HL-60 (cell line): ENCODE measurements around the gene TALDO1.

Source experiments
- CTCF ChIP-seq: IDR thresholded peaks from one replicate; pipeline ENCODE4 v1.5.1; 2011; ENCODE audit warnings: low read length, control low read depth, inconsistent platforms; ENCODE audit not compliant: insufficient read depth
- POLR2AphosphoS5 ChIP-seq: IDR thresholded peaks from 2 replicates; pipeline ENCODE4 v1.6.1; 2012; ENCODE audit warnings: low read depth
- REST ChIP-seq: IDR thresholded peaks from 2 replicates; pipeline ENCODE4 v1.6.1; 2012; ENCODE audit warnings: low read depth; ENCODE audit not compliant: insufficient replicate concordance

GRCh38 chr11:698493-699115, 48.7 kb upstream of the TALDO1 start:
- TF ChIP-seq CTCF (no peak), REST (no peak), POLR2AphosphoS5 (no peak)
